Measurements from ENCODE around the gene FOXL1.

The FOXL1 gene

DNA sequence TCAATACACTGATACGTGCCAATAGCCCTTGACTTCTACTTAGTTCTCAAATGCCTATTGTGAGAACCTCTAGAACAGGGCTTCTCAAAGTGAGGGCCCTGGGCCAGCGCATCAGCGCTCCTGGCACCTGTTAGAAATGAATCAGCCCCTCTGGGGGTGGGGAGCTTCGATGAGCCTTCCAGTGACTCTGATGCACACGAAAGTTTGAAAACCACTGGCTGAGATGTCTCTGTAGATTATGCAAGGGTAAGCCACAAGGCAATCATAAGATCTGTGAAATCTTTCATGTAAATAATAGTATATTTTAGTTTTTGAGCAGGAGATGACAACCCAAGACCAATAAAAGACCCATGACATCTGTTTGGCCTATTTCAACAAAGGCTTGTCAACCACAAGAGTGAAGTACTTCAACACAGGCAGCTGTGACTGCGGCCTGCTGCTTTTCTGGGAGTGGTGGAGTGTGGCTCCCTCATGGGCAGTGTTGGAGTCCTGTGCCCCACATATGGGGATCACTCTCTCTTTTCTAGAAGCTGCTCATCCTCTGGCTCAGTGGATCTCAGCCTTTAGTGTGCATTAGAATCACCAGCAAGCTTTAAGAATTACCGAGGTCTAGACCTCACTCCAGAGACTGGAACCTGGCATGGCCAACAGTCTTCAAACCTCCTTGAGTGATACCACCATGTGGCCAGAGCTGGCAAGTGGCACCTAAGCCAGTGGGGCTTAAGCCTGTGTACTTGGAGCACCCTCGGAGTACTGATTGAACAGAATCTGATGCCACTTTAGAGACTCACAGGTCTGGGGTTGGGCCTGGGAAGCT lies 29.1 kb upstream of the FOXL1 start:
- DNase-seq: no peak

DNA sequence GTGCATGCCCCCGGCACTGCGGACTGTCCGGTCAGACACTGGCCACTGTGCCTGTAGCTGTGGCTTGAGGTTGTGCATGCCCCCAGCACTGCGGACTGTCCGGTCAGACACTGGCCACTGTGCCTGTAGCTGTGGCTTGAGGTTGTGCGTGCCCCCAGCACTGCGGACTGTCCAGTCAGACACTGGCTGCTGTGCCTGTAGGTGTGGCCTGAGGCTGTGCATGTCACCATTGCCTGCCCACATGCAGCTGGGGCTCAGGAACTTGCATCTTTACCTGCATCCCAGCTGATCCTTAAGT lies 28.5 kb upstream of the FOXL1 start:
- no peak for DNase-seq

- DNase-seq: no peak
Measured at GRCh38 chr16:86550281-86550680, 28.1 kb upstream of the FOXL1 start.

DNA sequence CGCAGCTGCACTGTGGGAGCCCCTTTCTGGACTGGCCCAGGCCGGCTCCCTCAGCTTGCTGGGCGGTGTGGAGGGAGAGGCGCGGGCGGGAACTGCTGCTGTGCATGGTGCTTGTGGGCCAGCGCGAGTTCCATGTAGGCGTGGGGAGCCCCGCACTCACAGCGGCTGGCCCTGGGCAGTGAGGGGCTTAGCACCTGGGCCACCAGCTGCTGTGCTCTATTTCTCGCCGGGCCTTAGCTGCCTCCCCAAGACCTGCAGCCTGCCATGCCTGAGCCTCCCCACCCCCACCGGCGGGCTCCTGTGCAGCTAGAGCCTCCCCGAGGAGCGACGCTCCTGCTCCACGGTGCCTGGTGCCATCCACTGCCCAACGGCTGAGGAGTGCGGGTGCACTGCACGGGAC lies 25.0 kb upstream of the FOXL1 start:
- DNase-seq: no peak

- no peak for DNase-seq
Measured at GRCh38 chr16:86554599-86554916, 23.8 kb upstream of the FOXL1 start.

- DNase-seq: peak; percentile 92 to 93
Measured at GRCh38 chr16:86554917-86555703, 23.2 kb upstream of the FOXL1 start, which contains the start of gene MTHFSD. Gene MTHFSD, minus strand, starts transcription at chr16:86555235. Its CDS starts 51 bp downstream, at chr16:86555184.

- DNase-seq: no peak
Measured at GRCh38 chr16:86555704-86556075, 22.7 kb upstream of the FOXL1 start.

GRCh38 chr16:86556576-86556975 lies 21.8 kb upstream of the FOXL1 start:
- DNase-seq: no peak

- no peak for DNase-seq
Measured at GRCh38 chr16:86557587-86557986, 20.8 kb upstream of the FOXL1 start.

DNA sequence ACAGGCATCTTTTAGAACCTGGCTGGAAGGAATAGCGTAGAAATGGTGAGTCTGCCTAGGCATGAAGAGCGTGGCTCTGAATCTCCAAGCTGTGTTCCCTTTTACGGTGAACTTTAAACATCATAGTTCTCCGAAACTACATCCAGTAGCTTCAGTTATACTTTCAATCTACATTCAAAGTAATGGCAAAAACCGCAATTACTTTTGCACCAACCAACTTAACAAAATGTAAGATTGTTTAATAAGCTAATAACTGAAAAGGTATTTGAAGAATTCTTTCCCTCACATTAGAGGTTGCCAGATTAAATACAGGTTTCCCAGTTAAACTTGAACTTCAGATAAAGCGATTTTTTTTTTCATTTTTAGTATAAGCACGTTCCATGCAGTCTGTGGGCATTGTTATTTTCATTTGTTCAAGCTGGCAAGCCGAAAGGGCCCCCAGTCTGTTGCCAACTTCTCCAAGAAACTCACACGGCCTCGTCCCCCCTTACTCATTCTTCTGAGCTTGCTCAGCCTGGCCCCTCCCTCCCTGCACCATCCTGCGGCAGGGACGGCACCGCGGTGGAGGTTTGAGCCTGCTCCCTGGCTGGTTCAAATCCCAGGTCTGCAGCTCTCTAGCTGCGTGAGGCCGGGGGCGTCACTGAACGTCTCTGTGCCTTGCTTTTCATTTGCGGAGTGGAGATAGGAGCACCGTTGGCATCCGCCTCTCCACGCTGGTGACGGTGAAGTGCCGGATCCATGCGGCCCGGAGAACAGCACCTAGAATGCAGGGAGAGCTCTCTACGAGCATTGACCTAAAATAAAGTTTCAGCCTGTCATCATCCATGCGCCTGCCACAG lies 19.8 kb upstream of the FOXL1 start:
- DNase-seq: no peak

GRCh38 chr16:86559802-86560305 lies 18.5 kb upstream of the FOXL1 start:
- no peak for DNase-seq

GRCh38 chr16:86562356-86562755 lies 16.0 kb upstream of the FOXL1 start:
- no peak for DNase-seq

DNA sequence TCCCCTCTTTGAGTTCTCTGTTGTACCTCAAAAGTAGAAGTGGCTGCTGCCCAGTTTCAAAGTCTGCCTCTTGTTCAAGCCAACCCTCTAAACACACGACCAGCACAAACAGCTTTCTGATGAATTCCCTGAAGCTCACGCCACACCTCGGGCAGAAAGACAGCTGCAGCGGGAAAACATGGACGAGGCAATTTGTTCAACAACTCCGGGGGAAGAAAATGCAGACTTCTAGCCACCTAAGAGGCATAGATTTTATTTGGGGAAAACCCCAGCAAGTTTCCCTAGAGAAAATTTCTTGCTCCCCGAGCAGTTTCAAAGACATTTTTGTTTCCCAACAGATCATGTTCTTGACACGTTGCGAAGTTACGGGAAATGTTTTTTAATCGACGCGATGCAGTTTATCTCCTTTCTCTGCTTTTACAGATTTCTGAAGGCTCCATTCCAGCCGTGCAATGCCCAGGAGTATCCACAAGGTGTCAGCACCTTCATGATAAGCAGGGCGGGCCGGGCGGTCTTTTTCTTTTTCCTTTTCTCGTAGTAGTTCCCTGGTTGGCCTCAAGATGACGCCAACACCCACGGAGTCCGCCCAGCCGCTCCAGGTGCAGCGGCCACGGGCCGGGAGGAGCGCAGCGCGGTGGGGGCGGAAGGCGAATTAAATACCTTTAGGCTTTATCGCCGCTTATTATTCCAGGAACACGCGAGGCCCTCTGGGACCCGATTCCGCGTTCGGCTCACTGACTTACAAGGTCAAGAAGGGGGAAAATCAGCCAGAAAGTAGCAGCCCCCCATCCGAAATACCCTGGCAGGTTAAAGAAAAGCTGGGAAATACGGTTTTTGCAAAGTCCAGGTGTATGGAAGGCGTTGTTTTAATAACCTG lies 14.6 kb upstream of the FOXL1 start:
- peak; percentile 82 to 83 for DNase-seq

- no peak for DNase-seq
Measured at GRCh38 chr16:86565181-86565631, 13.1 kb upstream of the FOXL1 start.

GRCh38 chr16:86565644-86566511 lies 12.5 kb upstream of the FOXL1 start:
- DNase-seq: no peak

DNA sequence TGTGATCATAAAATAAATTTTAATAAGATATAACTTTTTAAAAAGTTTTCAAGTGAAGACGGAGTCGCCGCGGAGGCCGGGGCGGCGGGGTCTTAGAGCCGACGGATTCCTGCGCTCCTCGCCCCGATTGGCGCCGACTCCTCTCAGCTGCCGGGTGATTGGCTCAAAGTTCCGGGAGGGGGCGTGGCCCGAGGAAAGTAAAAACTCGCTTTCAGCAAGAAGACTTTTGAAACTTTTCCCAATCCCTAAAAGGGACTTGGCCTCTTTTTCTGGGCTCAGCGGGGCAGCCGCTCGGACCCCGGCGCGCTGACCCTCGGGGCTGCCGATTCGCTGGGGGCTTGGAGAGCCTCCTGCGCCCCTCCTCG lies 11.8 kb upstream of the FOXL1 start, which contains the start of gene FOXC2:
TSS of gene FOXC2 (plus strand) at position 229 of the 365 bp plus-strand sequence. CDS start 507 bp downstream, outside the sequence.
- no peak for DNase-seq

DNA sequence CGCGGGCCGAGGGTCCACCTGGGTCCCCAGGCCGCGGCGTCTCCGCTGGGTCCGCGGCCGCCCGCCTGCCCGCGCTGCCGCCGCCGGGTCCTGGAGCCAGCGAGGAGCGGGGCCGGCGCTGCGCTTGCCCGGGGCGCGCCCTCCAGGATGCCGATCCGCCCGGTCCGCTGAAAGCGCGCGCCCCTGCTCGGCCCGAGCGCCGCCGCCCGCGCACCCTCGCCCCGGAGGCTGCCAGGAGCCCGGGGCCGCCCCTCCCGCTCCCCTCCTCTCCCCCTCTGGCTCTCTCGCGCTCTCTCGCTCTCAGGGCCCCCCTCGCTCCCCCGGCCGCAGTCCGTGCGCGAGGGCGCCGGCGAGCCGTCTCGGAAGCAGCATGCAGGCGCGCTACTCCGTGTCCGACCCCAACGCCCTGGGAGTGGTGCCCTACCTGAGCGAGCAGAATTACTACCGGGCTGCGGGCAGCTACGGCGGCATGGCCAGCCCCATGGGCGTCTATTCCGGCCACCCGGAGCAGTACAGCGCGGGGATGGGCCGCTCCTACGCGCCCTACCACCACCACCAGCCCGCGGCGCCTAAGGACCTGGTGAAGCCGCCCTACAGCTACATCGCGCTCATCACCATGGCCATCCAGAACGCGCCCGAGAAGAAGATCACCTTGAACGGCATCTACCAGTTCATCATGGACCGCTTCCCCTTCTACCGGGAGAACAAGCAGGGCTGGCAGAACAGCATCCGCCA lies 11.2 kb upstream of the FOXL1 start:
- DNase-seq: no peak

DNA sequence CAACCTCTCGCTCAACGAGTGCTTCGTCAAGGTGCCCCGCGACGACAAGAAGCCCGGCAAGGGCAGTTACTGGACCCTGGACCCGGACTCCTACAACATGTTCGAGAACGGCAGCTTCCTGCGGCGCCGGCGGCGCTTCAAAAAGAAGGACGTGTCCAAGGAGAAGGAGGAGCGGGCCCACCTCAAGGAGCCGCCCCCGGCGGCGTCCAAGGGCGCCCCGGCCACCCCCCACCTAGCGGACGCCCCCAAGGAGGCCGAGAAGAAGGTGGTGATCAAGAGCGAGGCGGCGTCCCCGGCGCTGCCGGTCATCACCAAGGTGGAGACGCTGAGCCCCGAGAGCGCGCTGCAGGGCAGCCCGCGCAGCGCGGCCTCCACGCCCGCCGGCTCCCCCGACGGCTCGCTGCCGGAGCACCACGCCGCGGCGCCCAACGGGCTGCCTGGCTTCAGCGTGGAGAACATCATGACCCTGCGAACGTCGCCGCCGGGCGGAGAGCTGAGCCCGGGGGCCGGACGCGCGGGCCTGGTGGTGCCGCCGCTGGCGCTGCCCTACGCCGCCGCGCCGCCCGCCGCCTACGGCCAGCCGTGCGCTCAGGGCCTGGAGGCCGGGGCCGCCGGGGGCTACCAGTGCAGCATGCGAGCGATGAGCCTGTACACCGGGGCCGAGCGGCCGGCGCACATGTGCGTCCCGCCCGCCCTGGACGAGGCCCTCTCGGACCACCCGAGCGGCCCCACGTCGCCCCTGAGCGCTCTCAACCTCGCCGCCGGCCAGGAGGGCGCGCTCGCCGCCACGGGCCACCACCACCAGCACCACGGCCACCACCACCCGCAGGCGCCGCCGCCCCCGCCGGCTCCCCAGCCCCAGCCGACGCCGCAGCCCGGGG lies 10.4 kb upstream of the FOXL1 start:
- DNase-seq: no peak
